ENCODE results near the gene MAP2. TPM values are rescaled to one million over a fixed set of nuclear protein-coding genes. Genes with fewer than 3 reads are reported as not detected.

Gene MAP2
- total and polyA plus RNA-seq, 2 donors from 2014 or later = 3.6 to 11.4 TPM

DNA sequence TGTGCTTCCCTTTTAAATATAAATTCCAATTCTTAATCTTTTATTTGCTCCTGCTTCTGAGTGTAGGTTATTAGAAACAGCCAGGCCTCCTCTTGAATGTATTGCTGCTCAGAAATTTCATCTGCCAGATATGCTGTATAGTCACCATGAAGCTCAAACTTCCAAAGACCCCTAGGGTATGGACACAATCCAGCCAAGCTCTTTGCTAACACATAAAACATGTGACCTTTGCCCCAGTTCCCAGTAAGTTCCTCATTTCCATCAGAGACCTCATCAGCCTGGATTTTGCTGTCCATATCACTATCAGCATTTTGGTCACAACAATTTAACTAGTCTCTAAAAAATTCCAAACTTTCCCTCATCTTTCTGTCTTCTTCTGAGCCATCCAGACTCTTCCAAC, 75.2 kb downstream of the MAP2 start:
- Histone ChIP-seq H3K4me1 (ENCODE audit: control insufficient read depth in 2 of 3, insufficient read depth in 2 of 3, low read depth in 1 of 3, low read length in 3 of 3) (peaks cover 0 to 4% (median 0%) of the 10 kb centered on the region in 3 donors), H3K27ac (ENCODE audit: low read depth in 2 of 2, low read length in 2 of 2) (no peak overlapping the region), H3K9me3 (ENCODE audit: control insufficient read depth in 2 of 3, insufficient read depth in 1 of 3, low read length in 3 of 3) (peaks cover 0 to 3% (median 0%) of the 10 kb centered on the region in 3 donors), H3K9ac (ENCODE audit: low read length in 3 of 3) (no peak overlapping the region), H3K4me3 (ENCODE audit: low read length in 3 of 3) (no peak overlapping the region), H3K27me3 (ENCODE audit: control insufficient read depth, insufficient read depth, low read length) (no peaks in the 10 kb centered on the region), H3K36me3 (ENCODE audit: control insufficient read depth in 2 of 3, insufficient read depth in 3 of 3, low read length in 3 of 3) (no peaks in the 10 kb centered on the region)
- TF ChIP-seq, protein P1, sequence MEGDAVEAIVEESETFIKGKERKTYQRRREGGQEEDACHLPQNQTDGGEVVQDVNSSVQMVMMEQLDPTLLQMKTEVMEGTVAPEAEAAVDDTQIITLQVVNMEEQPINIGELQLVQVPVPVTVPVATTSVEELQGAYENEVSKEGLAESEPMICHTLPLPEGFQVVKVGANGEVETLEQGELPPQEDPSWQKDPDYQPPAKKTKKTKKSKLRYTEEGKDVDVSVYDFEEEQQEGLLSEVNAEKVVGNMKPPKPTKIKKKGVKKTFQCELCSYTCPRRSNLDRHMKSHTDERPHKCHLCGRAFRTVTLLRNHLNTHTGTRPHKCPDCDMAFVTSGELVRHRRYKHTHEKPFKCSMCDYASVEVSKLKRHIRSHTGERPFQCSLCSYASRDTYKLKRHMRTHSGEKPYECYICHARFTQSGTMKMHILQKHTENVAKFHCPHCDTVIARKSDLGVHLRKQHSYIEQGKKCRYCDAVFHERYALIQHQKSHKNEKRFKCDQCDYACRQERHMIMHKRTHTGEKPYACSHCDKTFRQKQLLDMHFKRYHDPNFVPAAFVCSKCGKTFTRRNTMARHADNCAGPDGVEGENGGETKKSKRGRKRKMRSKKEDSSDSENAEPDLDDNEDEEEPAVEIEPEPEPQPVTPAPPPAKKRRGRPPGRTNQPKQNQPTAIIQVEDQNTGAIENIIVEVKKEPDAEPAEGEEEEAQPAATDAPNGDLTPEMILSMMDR (IDR thresholded peaks at IDR 0.05; ENCODE audit: borderline replicate concordance, extremely low read depth, insufficient read depth) = no peak
- intact Hi-C loops (cut with DNase I) = no loop called here
- DNase-seq (no peak), FAIRE-seq (no peak)

DNA sequence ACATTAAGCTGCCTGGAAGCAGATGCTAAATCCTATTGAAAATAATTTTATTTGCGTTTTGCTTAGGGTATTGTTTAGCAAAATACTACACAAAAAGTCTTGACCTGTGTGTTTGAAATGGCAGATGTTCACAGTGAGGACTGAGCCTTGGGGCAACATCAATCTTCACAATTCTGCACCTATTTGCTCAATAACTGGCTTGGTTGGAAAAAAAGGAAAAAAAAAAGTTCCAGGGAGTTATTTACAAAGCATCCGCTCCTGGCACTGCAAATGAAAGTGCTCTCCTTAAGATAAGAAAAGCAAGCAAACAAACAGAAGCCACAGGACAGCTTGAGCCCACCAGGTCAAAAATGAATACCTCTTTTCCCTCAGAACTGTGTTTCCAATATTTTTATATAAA, 77.7 kb downstream of the MAP2 start:
- peak overlapping the region in 1 of 3 donors; percentile 26 for H3K9ac ChIP-seq (ENCODE audit: low read length in 3 of 3)
- TF ChIP-seq, protein P1 (IDR thresholded peaks at IDR 0.05; ENCODE audit: borderline replicate concordance, extremely low read depth, insufficient read depth) = no peak
- no peaks in the 10 kb centered on the region for H3K27me3 ChIP-seq (ENCODE audit: control insufficient read depth, insufficient read depth, low read length)
- no peaks in the 10 kb centered on the region for H3K36me3 ChIP-seq (ENCODE audit: control insufficient read depth in 2 of 3, insufficient read depth in 3 of 3, low read length in 3 of 3)
- H3K4me1 ChIP-seq (ENCODE audit: control insufficient read depth in 2 of 3, insufficient read depth in 2 of 3, low read depth in 1 of 3, low read length in 3 of 3) = no peaks in the 10 kb centered on the region
- DNase-seq (no peak), FAIRE-seq (no peak)
- intact Hi-C loops (cut with DNase I) = no loop called here
- no peak overlapping the region for H3K27ac ChIP-seq (ENCODE audit: low read depth in 2 of 2, low read length in 2 of 2)
- peaks cover 0 to 3% (median 0%) of the 10 kb centered on the region in 3 donors for H3K9me3 ChIP-seq (ENCODE audit: control insufficient read depth in 2 of 3, insufficient read depth in 1 of 3, low read length in 3 of 3)
- no peak overlapping the region for H3K4me3 ChIP-seq (ENCODE audit: low read length in 3 of 3)

DNA sequence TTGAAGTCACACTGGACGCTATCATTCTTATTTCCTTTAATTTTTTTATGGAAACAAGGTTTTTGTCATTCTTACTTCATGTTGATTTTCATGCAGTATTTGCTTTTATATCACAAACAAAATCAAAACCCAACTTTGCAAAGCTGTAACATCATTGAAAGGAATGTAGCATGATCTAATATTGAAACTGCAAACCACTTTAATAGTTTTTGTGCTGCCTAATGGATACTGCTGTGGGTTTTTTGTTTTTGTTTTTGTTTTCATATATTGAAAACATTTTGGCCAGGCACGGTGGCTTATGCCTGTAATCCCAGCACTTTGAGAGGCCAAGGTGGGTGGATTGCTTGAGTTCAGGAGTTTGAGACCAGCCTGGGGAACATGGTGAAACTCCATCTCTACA, 81.6 kb downstream of the MAP2 start:
- Histone ChIP-seq H3K9ac (ENCODE audit: low read length in 3 of 3) (no peak overlapping the region), H3K27ac (ENCODE audit: low read depth in 2 of 2, low read length in 2 of 2) (no peak overlapping the region), H3K4me1 (ENCODE audit: control insufficient read depth in 2 of 3, insufficient read depth in 2 of 3, low read depth in 1 of 3, low read length in 3 of 3) (no peaks in the 10 kb centered on the region), H3K4me3 (ENCODE audit: low read length in 3 of 3) (no peak overlapping the region), H3K9me3 (ENCODE audit: control insufficient read depth in 2 of 3, insufficient read depth in 1 of 3, low read length in 3 of 3) (no peaks in the 10 kb centered on the region), H3K36me3 (ENCODE audit: control insufficient read depth in 2 of 3, insufficient read depth in 3 of 3, low read length in 3 of 3) (no peaks in the 10 kb centered on the region), H3K27me3 (ENCODE audit: control insufficient read depth, insufficient read depth, low read length) (no peaks in the 10 kb centered on the region)
- intact Hi-C loops (cut with DNase I) = no loop called here
- FAIRE-seq = no peak
- no peak for DNase-seq
- TF ChIP-seq, protein P1 (IDR thresholded peaks at IDR 0.05; ENCODE audit: borderline replicate concordance, extremely low read depth, insufficient read depth) = no peak

GRCh38 chr2:209508255-209508654, 84.4 kb downstream of the MAP2 start:
- H3K27ac ChIP-seq (ENCODE audit: low read depth in 2 of 2, low read length in 2 of 2) = no peak overlapping the region
- no peak overlapping the region for H3K4me3 ChIP-seq (ENCODE audit: low read length in 3 of 3)
- TF ChIP-seq, protein P1 (IDR thresholded peaks at IDR 0.05; ENCODE audit: borderline replicate concordance, extremely low read depth, insufficient read depth) = no peak
- no peaks in the 10 kb centered on the region for H3K36me3 ChIP-seq (ENCODE audit: control insufficient read depth in 2 of 3, insufficient read depth in 3 of 3, low read length in 3 of 3)
- no peak for DNase-seq
- no peak for FAIRE-seq
- no peaks in the 10 kb centered on the region for H3K9me3 ChIP-seq (ENCODE audit: control insufficient read depth in 2 of 3, insufficient read depth in 1 of 3, low read length in 3 of 3)
- H3K4me1 ChIP-seq (ENCODE audit: control insufficient read depth in 2 of 3, insufficient read depth in 2 of 3, low read depth in 1 of 3, low read length in 3 of 3) = no peaks in the 10 kb centered on the region
- intact Hi-C loops (cut with DNase I) = no loop called here
- no peaks in the 10 kb centered on the region for H3K27me3 ChIP-seq (ENCODE audit: control insufficient read depth, insufficient read depth, low read length)
- no peak overlapping the region for H3K9ac ChIP-seq (ENCODE audit: low read length in 3 of 3)
